Measurements from ENCODE around the gene B2M.
"Not testable (repeated sequence)": the region's sequence is repeated elsewhere in the genome, so short reads cannot be mapped to it uniquely, and the experiment has no call there.

B2M gene

DNA sequence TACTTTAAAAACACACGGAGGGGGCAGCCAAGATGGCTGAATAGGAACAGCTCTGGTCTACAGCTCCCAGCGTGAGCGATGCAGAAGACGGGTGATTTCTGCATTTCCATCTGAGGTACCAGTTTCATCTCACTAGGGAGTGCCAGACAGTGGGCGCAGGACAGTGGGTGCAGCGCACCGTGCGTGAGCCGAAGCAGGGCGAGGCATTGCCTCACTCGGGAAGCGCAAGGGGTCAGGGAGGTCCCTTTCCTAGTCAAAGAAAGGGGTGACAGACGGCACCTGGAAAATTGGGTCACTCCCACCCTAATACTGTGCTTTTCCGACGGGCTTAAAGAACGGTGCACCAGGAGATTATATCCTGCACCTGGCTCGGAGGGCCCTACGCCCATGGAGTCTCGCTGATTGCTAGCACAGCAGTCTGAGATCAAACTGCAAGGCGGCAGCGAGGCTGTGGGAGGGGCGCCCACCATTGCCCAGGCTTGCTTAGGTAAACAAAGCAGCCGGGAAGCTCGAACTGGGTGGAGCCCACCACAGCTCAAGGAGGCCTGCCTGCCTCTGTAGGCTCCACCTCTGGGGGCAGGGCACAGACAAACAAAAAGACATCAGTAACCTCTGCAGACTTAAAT is 28.0 kb downstream of the B2M start:
- H2BK12ac ChIP-seq (ENCODE audit: low read length); H3K14ac ChIP-seq (ENCODE audit: low read length); H3K79me1 ChIP-seq (ENCODE audit: low read length); H2BK5ac ChIP-seq (ENCODE audit: low read depth, low read length, poor library complexity); H2AK5ac ChIP-seq (ENCODE audit: low read length); H4K12ac ChIP-seq (ENCODE audit: low read depth, low read length); H3K36me3 ChIP-seq (ENCODE audit: control insufficient read depth in 1 of 2, insufficient read depth in 2 of 2, low read length in 2 of 2); H3K27me3 ChIP-seq (ENCODE audit: insufficient read depth, low read length); H3K4ac ChIP-seq (ENCODE audit: low read depth, low read length); H3K27ac ChIP-seq (ENCODE audit: low read depth, low read length); H3K4me2 ChIP-seq (ENCODE audit: low read length); H2AFZ ChIP-seq (ENCODE audit: insufficient read depth, low read length, poor library complexity); H3K18ac ChIP-seq (ENCODE audit: low read length); DNase-seq; H4K91ac ChIP-seq (ENCODE audit: low read depth, low read length); H3K23ac ChIP-seq (ENCODE audit: low read length); H3K4me1 ChIP-seq (ENCODE audit: control insufficient read depth in 1 of 2, insufficient read depth in 2 of 2, low read length in 2 of 2); H3K9ac ChIP-seq (ENCODE audit: low read length); H4K8ac ChIP-seq (ENCODE audit: low read depth, low read length); H3K9me3 ChIP-seq (ENCODE audit: insufficient read depth, low read depth, low read length); H3K4me3 ChIP-seq (ENCODE audit: low read depth, low read length); H2BK120ac ChIP-seq (ENCODE audit: insufficient read depth, low read length, poor library complexity); H3K79me2 ChIP-seq (ENCODE audit: control insufficient read depth, insufficient read depth, low read length, poor library complexity): not testable (repeated sequence)
- WGBS (ENCODE audit: extremely low coverage, insufficient coverage, insufficient read length), result no CpG with 5 or more reads among the region's 24 CpGs

DNA sequence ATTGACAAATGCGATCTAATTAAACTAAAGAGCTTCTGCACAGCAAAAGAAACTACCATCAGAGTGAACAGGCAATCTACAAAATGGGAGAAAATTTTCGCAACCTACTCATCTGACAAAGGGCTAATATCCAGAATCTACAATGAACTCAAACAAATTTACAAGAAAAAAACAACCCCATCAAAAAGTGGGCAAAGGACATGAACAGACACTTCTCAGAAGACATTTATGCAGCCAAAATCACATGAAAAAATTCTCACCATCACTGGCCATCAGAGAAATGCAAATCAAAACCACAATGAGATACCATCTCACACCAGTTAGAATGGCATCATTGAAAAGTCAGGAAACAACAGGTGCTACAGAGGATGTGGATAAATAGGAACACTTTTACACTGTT is 32.1 kb downstream of the B2M start:
- H2BK12ac ChIP-seq (ENCODE audit: low read length); H4K8ac ChIP-seq (ENCODE audit: low read depth, low read length); H2BK5ac ChIP-seq (ENCODE audit: low read depth, low read length, poor library complexity); H3K79me2 ChIP-seq (ENCODE audit: control insufficient read depth, insufficient read depth, low read length, poor library complexity); H3K14ac ChIP-seq (ENCODE audit: low read length); H3K36me3 ChIP-seq (ENCODE audit: control insufficient read depth in 1 of 2, insufficient read depth in 2 of 2, low read length in 2 of 2); H3K4me1 ChIP-seq (ENCODE audit: control insufficient read depth in 1 of 2, insufficient read depth in 2 of 2, low read length in 2 of 2); H3K9me3 ChIP-seq (ENCODE audit: insufficient read depth, low read depth, low read length); H3K4me3 ChIP-seq (ENCODE audit: low read depth, low read length); H3K4ac ChIP-seq (ENCODE audit: low read depth, low read length); H4K12ac ChIP-seq (ENCODE audit: low read depth, low read length); DNase-seq; H2BK120ac ChIP-seq (ENCODE audit: insufficient read depth, low read length, poor library complexity); H2AFZ ChIP-seq (ENCODE audit: insufficient read depth, low read length, poor library complexity); H3K23ac ChIP-seq (ENCODE audit: low read length); H3K79me1 ChIP-seq (ENCODE audit: low read length); H3K27ac ChIP-seq (ENCODE audit: low read depth, low read length); H2AK5ac ChIP-seq (ENCODE audit: low read length); H4K91ac ChIP-seq (ENCODE audit: low read depth, low read length); H3K4me2 ChIP-seq (ENCODE audit: low read length); H3K9ac ChIP-seq (ENCODE audit: low read length); H3K18ac ChIP-seq (ENCODE audit: low read length); H3K27me3 ChIP-seq (ENCODE audit: insufficient read depth, low read length): not testable (repeated sequence)
- WGBS (ENCODE audit: extremely low coverage, insufficient coverage, insufficient read length), result no CpG with 5 or more reads among the region's 2 CpGs

- H3K14ac ChIP-seq (ENCODE audit: low read length), result no peak overlapping the region
- H3K4me1 ChIP-seq (ENCODE audit: control insufficient read depth in 1 of 2, insufficient read depth in 2 of 2, low read length in 2 of 2), result no peaks in the 10 kb centered on the region
- H3K36me3 ChIP-seq (ENCODE audit: control insufficient read depth in 1 of 2, insufficient read depth in 2 of 2, low read length in 2 of 2), result no peaks in the 10 kb centered on the region
- H3K79me1 ChIP-seq (ENCODE audit: low read length), result no peaks in the 10 kb centered on the region
- H3K9me3 ChIP-seq (ENCODE audit: insufficient read depth, low read depth, low read length), result no peaks in the 10 kb centered on the region
- no peak overlapping the region for H3K4me3 ChIP-seq (ENCODE audit: low read depth, low read length)
- no peak overlapping the region for H4K91ac ChIP-seq (ENCODE audit: low read depth, low read length)
- H3K4me2 ChIP-seq (ENCODE audit: low read length), result no peak overlapping the region
- H4K12ac ChIP-seq (ENCODE audit: low read depth, low read length), result no peak overlapping the region
- H2AK5ac ChIP-seq (ENCODE audit: low read length), result no peak overlapping the region
- no peak overlapping the region for H3K27ac ChIP-seq (ENCODE audit: low read depth, low read length)
- H3K4ac ChIP-seq (ENCODE audit: low read depth, low read length), result no peak overlapping the region
- H2BK5ac ChIP-seq (ENCODE audit: low read depth, low read length, poor library complexity), result no peak overlapping the region
- no peak overlapping the region for H4K8ac ChIP-seq (ENCODE audit: low read depth, low read length)
- no CpG with 5 or more reads among the region's 1 CpG for WGBS (ENCODE audit: extremely low coverage, insufficient coverage, insufficient read length)
- no peak overlapping the region for H3K9ac ChIP-seq (ENCODE audit: low read length)
- no peak for DNase-seq
- H3K23ac ChIP-seq (ENCODE audit: low read length), result no peak overlapping the region
- H2BK12ac ChIP-seq (ENCODE audit: low read length), result no peak overlapping the region
- H2BK120ac ChIP-seq (ENCODE audit: insufficient read depth, low read length, poor library complexity), result no peak overlapping the region
- H3K79me2 ChIP-seq (ENCODE audit: control insufficient read depth, insufficient read depth, low read length, poor library complexity), result no peaks in the 10 kb centered on the region
- no peak overlapping the region for H2AFZ ChIP-seq (ENCODE audit: insufficient read depth, low read length, poor library complexity)
- H3K27me3 ChIP-seq (ENCODE audit: insufficient read depth, low read length), result no peaks in the 10 kb centered on the region
- no peak overlapping the region for H3K18ac ChIP-seq (ENCODE audit: low read length)
These were observed 42.0 kb downstream of the B2M start for GRCh38 chr15:44753345-44753744.

- Histone ChIP-seq H3K9ac (ENCODE audit: low read length) (no peak overlapping the region), H4K8ac (ENCODE audit: low read depth, low read length) (no peak overlapping the region), H2AFZ (ENCODE audit: insufficient read depth, low read length, poor library complexity) (no peak overlapping the region), H3K9me3 (ENCODE audit: insufficient read depth, low read depth, low read length) (peaks cover 1% of the 10 kb centered on the region), H2BK5ac (ENCODE audit: low read depth, low read length, poor library complexity) (no peak overlapping the region), H3K18ac (ENCODE audit: low read length) (no peak overlapping the region), H3K79me2 (ENCODE audit: control insufficient read depth, insufficient read depth, low read length, poor library complexity) (no peaks in the 10 kb centered on the region), H3K4ac (ENCODE audit: low read depth, low read length) (no peak overlapping the region), H3K36me3 (ENCODE audit: control insufficient read depth in 1 of 2, insufficient read depth in 2 of 2, low read length in 2 of 2) (no peaks in the 10 kb centered on the region), H3K4me1 (ENCODE audit: control insufficient read depth in 1 of 2, insufficient read depth in 2 of 2, low read length in 2 of 2) (no peaks in the 10 kb centered on the region), H4K91ac (ENCODE audit: low read depth, low read length) (no peak overlapping the region), H4K12ac (ENCODE audit: low read depth, low read length) (no peak overlapping the region), H2AK5ac (ENCODE audit: low read length) (no peak overlapping the region), H3K27me3 (ENCODE audit: insufficient read depth, low read length) (no peaks in the 10 kb centered on the region), H2BK120ac (ENCODE audit: insufficient read depth, low read length, poor library complexity) (no peak overlapping the region), H3K4me2 (ENCODE audit: low read length) (no peak overlapping the region), H3K27ac (ENCODE audit: low read depth, low read length) (no peak overlapping the region), H3K79me1 (ENCODE audit: low read length) (no peaks in the 10 kb centered on the region), H3K23ac (ENCODE audit: low read length) (no peak overlapping the region), H3K4me3 (ENCODE audit: low read depth, low read length) (no peak overlapping the region), H2BK12ac (ENCODE audit: low read length) (no peak overlapping the region), H3K14ac (ENCODE audit: low read length) (no peak overlapping the region)
- DNase-seq, result no peak
- no CpG with 5 or more reads among the region's 2 CpGs for whole genome bisulfite sequencing (ENCODE audit: extremely low coverage, insufficient coverage, insufficient read length)
These were observed 51.9 kb downstream of the B2M start for GRCh38 chr15:44763187-44763586.
